ENCODE results near the gene SUMO1.
"Not testable (repeated sequence)": the region's sequence is repeated elsewhere in the genome, so short reads cannot be mapped to it uniquely, and the experiment has no call there.

Gene SUMO1

GRCh38 chr2:202238234-202239197, at the start of gene SUMO1:
TSS of gene SUMO1 (minus strand) at chr2:202238597. CDS start at chr2:202238451, 146 bp downstream.
- DNase-seq (ENCODE audit: low read depth, low spot score): peak; percentile 95

- DNase-seq (ENCODE audit: low read depth, low spot score): no peak
These were observed 48.2 kb upstream of the SUMO1 start for GRCh38 chr2:202286595-202286994.

GRCh38 chr2:202278944-202279343, 40.5 kb upstream of the SUMO1 start:
- peak; percentile 73 for DNase-seq (ENCODE audit: low read depth, low spot score)

DNA sequence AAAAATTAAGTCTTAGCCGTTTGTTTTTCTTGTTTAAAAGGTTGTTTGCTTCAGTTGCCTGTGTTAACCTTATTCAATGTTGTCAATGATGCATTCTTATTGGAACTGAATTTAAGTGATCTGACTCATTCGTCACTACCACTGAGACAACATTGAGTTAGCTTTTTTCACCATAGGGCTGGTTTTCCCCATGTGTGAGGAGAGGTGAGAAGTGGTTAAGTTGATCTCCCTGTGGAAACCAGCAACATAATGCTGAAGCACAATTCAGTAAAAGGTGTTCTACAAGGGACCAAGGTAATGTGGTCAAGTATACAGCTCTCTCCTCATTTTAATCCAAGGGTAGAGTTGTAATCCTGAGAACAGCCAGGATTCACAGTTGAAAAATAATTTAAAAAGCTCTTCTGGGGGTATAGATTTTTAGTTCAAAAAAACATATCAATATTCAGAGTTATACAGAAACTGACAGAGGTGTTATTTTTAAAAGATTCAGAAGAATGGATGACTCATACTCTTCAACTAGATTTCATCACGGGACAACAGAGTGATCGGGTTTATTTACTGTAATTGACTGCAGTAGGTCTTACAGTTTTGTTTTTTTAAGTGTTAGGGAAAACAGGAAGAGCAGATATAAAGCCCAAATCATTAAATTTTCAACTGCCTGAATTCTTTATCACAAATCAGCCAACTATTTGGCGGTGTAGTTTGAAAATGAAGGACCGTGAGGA, 39.8 kb upstream of the SUMO1 start:
- DNase-seq (ENCODE audit: low read depth, low spot score): peak; percentile 61

GRCh38 chr2:202276078-202276720, 37.8 kb upstream of the SUMO1 start:
- DNase-seq (ENCODE audit: low read depth, low spot score): not testable (repeated sequence)

DNA sequence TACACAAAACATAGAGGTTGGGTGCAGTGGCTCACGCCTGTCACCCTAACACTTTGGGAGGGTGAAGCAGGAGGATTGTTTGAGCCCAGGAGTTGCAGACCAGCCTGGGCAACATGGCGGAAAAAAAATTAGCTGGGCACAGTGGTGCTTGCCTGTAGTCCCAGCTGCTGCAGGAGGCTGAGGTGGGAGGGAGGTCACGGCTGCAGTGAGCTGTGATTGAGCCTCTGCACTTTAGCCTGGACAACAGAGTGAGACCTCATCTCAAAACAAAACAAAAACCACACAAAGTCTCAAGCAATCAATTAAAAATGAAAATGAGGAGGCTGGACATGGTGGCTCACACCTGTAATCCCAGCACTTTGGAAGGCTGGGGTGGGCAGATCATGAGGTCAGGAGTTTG, 32.1 kb upstream of the SUMO1 start:
- DNase-seq (ENCODE audit: low read depth, low spot score): no peak

GRCh38 chr2:202269585-202269984, 31.2 kb upstream of the SUMO1 start:
- DNase-seq (ENCODE audit: low read depth, low spot score): no peak

- DNase-seq (ENCODE audit: low read depth, low spot score): no peak
These were observed 29.1 kb upstream of the SUMO1 start for GRCh38 chr2:202267495-202267894.

GRCh38 chr2:202265467-202266277, 27.3 kb upstream of the SUMO1 start, which contains the start of gene NOP58:
TSS of gene NOP58 (plus strand) at chr2:202265763. CDS start at chr2:202265942, 179 bp downstream.
- DNase-seq (ENCODE audit: low read depth, low spot score): peak; percentile 98

- DNase-seq (ENCODE audit: low read depth, low spot score): peak; percentile 31
These were observed 23.1 kb upstream of the SUMO1 start for GRCh38 chr2:202261531-202261930.

DNA sequence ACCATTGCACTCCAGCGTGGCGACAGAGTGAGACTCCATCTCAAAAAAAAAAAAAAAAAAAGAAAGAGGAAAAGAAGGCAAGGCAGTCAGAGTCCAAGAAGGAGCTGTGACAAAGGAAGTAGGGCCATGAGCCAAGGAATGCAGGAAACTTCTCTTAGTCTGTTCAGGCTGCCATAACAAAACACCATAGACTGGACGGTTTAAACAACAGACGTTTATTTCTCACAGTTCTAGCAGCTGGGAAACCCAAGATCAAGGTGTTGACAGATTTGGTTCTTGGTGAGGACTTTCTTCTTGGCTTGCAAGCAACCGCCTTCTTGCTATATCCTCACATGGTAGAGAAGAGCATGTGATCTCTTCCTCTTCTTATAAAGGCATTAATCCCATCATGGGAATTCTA, 13.1 kb upstream of the SUMO1 start:
- no peak for DNase-seq (ENCODE audit: low read depth, low spot score)

GRCh38 chr2:202249521-202250253, 11.3 kb upstream of the SUMO1 start:
- DNase-seq (ENCODE audit: low read depth, low spot score): no peak

DNA sequence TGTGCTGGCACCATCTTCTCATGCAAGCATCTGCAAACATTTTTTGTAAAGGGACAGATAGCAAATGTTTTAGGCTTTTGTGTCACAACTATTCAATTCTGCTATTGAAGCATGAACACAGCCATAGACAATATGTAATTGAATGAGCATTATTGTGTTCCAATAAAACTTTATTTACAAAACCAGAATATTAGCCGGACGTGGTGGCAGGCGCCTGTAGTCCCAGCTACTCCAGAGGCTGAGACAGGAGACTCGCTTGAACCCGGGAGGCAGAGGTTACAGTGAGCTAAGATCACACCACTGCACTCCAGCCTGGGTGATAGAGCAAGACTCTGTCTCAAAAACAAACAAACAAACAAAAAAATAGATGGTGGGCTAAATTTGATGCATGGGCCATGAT, 9.3 kb upstream of the SUMO1 start:
- not testable (repeated sequence) for DNase-seq (ENCODE audit: low read depth, low spot score)

- DNase-seq (ENCODE audit: low read depth, low spot score): peak; percentile 71
These were observed 587 bp downstream of the SUMO1 start for GRCh38 chr2:202237787-202238233.

- DNase-seq (ENCODE audit: low read depth, low spot score): peak; percentile 51
These were observed 16.5 kb downstream of the SUMO1 start for GRCh38 chr2:202221873-202222272.

- no peak for DNase-seq (ENCODE audit: low read depth, low spot score)
These were observed 23.2 kb downstream of the SUMO1 start for GRCh38 chr2:202215179-202215578.

DNA sequence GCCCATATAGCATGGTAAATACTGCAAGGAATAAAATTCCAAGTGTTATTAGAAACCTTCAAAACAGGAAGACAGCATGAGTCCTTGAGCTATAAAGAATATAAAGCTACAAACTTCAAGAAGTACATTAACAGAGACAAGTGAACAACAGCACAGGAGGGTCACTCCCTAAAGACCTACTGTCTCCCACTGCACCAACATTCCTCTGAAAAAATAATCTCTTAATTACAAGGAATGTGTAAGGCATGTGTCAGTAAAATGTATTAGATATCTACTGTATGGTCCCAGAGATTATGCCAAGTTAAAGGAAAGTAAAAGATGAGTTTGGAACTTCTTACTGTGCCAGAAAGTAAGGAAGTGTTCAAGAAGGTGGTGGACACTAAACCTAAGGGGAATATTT, 29.9 kb downstream of the SUMO1 start:
- DNase-seq (ENCODE audit: low read depth, low spot score): no peak

- DNase-seq (ENCODE audit: low read depth, low spot score): no peak
These were observed 33.5 kb downstream of the SUMO1 start for GRCh38 chr2:202204855-202205254.

GRCh38 chr2:202203348-202203747, 35.0 kb downstream of the SUMO1 start:
- DNase-seq (ENCODE audit: low read depth, low spot score): no peak
